CD4-positive, alpha-beta T cell (primary cell): ENCODE results near the gene SRBD1. TPM values are rescaled to one million over a fixed set of nuclear protein-coding genes. Genes with fewer than 3 reads are reported as not detected.

Experiments used
- ATAC-seq: fragments of 200-7000 bp; cut with Tn5 transposase; one replicate; pipeline ENCODE4 v1.10.0; 2022; ENCODE audit warnings: mild to moderate bottlenecking; ENCODE audit not compliant: poor library complexity
- CTCF ChIA-PET: fragments of 350-600 bp; sonication (Branson Sonifier 250); formaldehyde crosslinking; loops from one replicate; lab custom pipeline; 2021; ENCODE audit warnings: antibody characterized with exemption, inconsistent platforms; lab: Charles Lee
- POLR2A ChIA-PET: fragments of 350-600 bp; sonication (Branson Sonifier 250); formaldehyde crosslinking; loops from one replicate; lab custom pipeline; 2021; ENCODE audit warnings: antibody characterized with exemption, inconsistent platforms; lab: Charles Lee
- DNase-seq, 14 experiments: peaks; one replicate each; pipeline ENCODE4 v3.0.0-alpha.2; 2013 to 2020; ENCODE audit warnings: mixed read lengths in 2 of 14
- H3K27ac ChIP-seq, 2 donors: one replicate each; pipeline versions ENCODE4 v1.5.1 to v1.7.0; 2013; ENCODE audit warnings: low read length in 2 of 2, low read depth in 1 of 2, mild to moderate bottlenecking in 1 of 2
- H3K27me3 ChIP-seq, 2 experiments: 1 replicate in 1 of 2; 2 replicates in 1 of 2; pipeline versions ENCODE4 v1.6.1 to v1.7.0; 2013; ENCODE audit warnings: low read length in 2 of 2, control low read depth in 1 of 2, mild to moderate bottlenecking in 1 of 2, moderate library complexity in 1 of 2; ENCODE audit not compliant: insufficient read depth in 2 of 2, control insufficient read depth in 1 of 2
- H3K36me3 ChIP-seq: one replicate; pipeline ENCODE4 v1.6.1; 2013; ENCODE audit warnings: low read length, control low read depth; ENCODE audit not compliant: insufficient read depth
- H3K4me1 ChIP-seq: one replicate; pipeline ENCODE4 v1.6.1; 2013; ENCODE audit warnings: low read length, control low read depth; ENCODE audit not compliant: insufficient read depth
- H3K4me3 ChIP-seq: one replicate; pipeline ENCODE4 v1.5.1; 2013; ENCODE audit warnings: mild to moderate bottlenecking, low read length, moderate library complexity
- H3K9me3 ChIP-seq, 2 experiments: 1 replicate in 1 of 2; 2 replicates in 1 of 2; pipeline versions ENCODE4 v1.6.1 to v1.7.0; 2013; ENCODE audit warnings: low read length in 2 of 2, mild to moderate bottlenecking in 2 of 2, control low read depth in 1 of 2, moderate library complexity in 1 of 2; ENCODE audit not compliant: control insufficient read depth in 1 of 2, insufficient read depth in 1 of 2
- H3K27ac Mint-ChIP-seq: one replicate; pipeline ENCODE4 v1.8.0; 2020; ENCODE audit warnings: mixed read lengths
- H3K27me3 Mint-ChIP-seq: one replicate; pipeline ENCODE4 v1.8.0; 2021; ENCODE audit warnings: mixed read lengths
- H3K36me3 Mint-ChIP-seq: one replicate; pipeline ENCODE4 v1.8.0; 2021; ENCODE audit warnings: low read depth, mixed read lengths
- H3K4me1 Mint-ChIP-seq: one replicate; pipeline ENCODE4 v1.8.0; 2021; ENCODE audit warnings: low read depth, mixed read lengths
- H3K4me3 Mint-ChIP-seq: one replicate; pipeline ENCODE4 v1.8.0; 2020; ENCODE audit warnings: mild to moderate bottlenecking, mixed read lengths
- H3K9me3 Mint-ChIP-seq: one replicate; pipeline ENCODE4 v1.8.0; 2020; ENCODE audit warnings: mixed read lengths
- CTCF ChIP-seq: fragments of 200-600 bp; IDR thresholded peaks from one replicate; pipeline ENCODE4 v1.8.0; 2022; ENCODE audit warnings: antibody characterized with exemption, mild to moderate bottlenecking
- intact Hi-C, 2 experiments: fragments of 100-400 bp; cut with DNase I in 1 of 2; cut with micrococcal nuclease in 1 of 2; formaldehyde crosslinking; loops; one replicate each; pipeline versions ENCODE4 v1.15.1 to v1.9.0; 2023 to 2025; cut with DNase I, micrococcal nuclease
- total RNA-seq, 174 experiments: library from RNA in 2 of 174; stranded (reverse) in 2 of 174; gene quantifications; one replicate each; pipeline ENCODE4 v1.2.3 and lab custom pipeline; 2021 to 2026

The SRBD1 gene
- total RNA-seq, 2 experiments from 2014 or later: 14.2 to 16.0 TPM

- POLR2A ChIA-PET: no interaction called here
- peaks cover 80% of the 10 kb centered on the region for H3K36me3 Mint-ChIP-seq
- DNase-seq (no peak), ATAC-seq (no peak)
- intact Hi-C loops: no loop called here
- no peaks in the 10 kb centered on the region for H3K9me3 Mint-ChIP-seq
- no peak overlapping the region for H3K27ac Mint-ChIP-seq
- CTCF ChIA-PET: no interaction called here
- no peak for TF ChIP-seq CTCF
- H3K4me3 Mint-ChIP-seq: no peak overlapping the region
- no peaks in the 10 kb centered on the region for H3K4me1 Mint-ChIP-seq
- peaks cover 7% of the 10 kb centered on the region for H3K36me3 ChIP-seq
- H3K9me3 ChIP-seq: no peaks in the 10 kb centered on the region
- no peaks in the 10 kb centered on the region for H3K27me3 ChIP-seq
- no peak overlapping the region for H3K27ac ChIP-seq
- no peaks in the 10 kb centered on the region for H3K27me3 Mint-ChIP-seq
- no peaks in the 10 kb centered on the region for H3K4me1 ChIP-seq
- no peak overlapping the region for H3K4me3 ChIP-seq
These were observed 78.9 kb downstream of the SRBD1 start for GRCh38 chr2:45532181-45532580.

GRCh38 chr2:45524016-45524415, 87.1 kb downstream of the SRBD1 start:
- Histone ChIP-seq H3K27me3 (no peaks in the 10 kb centered on the region), H3K27ac (no peak overlapping the region), H3K36me3 (peaks cover 5% of the 10 kb centered on the region), H3K9me3 (no peaks in the 10 kb centered on the region), H3K4me3 (no peak overlapping the region), H3K4me1 (no peaks in the 10 kb centered on the region)
- H3K36me3 Mint-ChIP-seq: peaks cover 68% of the 10 kb centered on the region
- TF ChIP-seq CTCF: no peak
- no peak overlapping the region for H3K27ac Mint-ChIP-seq
- no peaks in the 10 kb centered on the region for H3K4me1 Mint-ChIP-seq
- H3K9me3 Mint-ChIP-seq: no peaks in the 10 kb centered on the region
- intact Hi-C loops: no loop called here
- H3K4me3 Mint-ChIP-seq: no peak overlapping the region
- DNase-seq (no peak), ATAC-seq (no peak)
- ChIA-PET CTCF (interaction anchor here (1.9 kb wide), 1 partner anchor 8 kb away, joined by 7 read pairs; no protein-coding TSS in a partner anchor), POLR2A (no interaction called here)
- no peaks in the 10 kb centered on the region for H3K27me3 Mint-ChIP-seq

GRCh38 chr2:45518546-45518945, 92.5 kb downstream of the SRBD1 start:
- ChIA-PET CTCF (interaction anchor here (0.6 kb wide), 1 partner anchor 341 kb away, joined by 3 read pairs; no protein-coding TSS in a partner anchor), POLR2A (no interaction called here)
- intact Hi-C loops: no loop called here
- H3K4me3 ChIP-seq: no peak overlapping the region
- H3K27ac ChIP-seq: no peak overlapping the region
- H3K4me1 Mint-ChIP-seq: no peaks in the 10 kb centered on the region
- H3K9me3 ChIP-seq: no peaks in the 10 kb centered on the region
- no peak overlapping the region for H3K4me3 Mint-ChIP-seq
- no peak for TF ChIP-seq CTCF
- DNase-seq (no peak), ATAC-seq (no peak)
- no peaks in the 10 kb centered on the region for H3K27me3 ChIP-seq
- no peaks in the 10 kb centered on the region for H3K4me1 ChIP-seq
- no peak overlapping the region for H3K27ac Mint-ChIP-seq
- peaks cover 5% of the 10 kb centered on the region for H3K36me3 ChIP-seq
- no peaks in the 10 kb centered on the region for H3K27me3 Mint-ChIP-seq
- H3K9me3 Mint-ChIP-seq: no peaks in the 10 kb centered on the region
- H3K36me3 Mint-ChIP-seq: peaks cover 38% of the 10 kb centered on the region
